Keratinocyte (primary cell): ENCODE measurements around the gene EME1.

Experiments used
- CTCF ChIP-seq, 3 experiments: IDR thresholded peaks in 1 of 3; conservative IDR thresholded peaks in 1 of 3; optimal IDR thresholded peaks in 1 of 3; 2 replicates in 2 of 3; 3 replicates in 1 of 3; pipeline versions ENCODE3 to v1.5.1; 2011; ENCODE audit warnings: low read length in 3 of 3, mild to moderate bottlenecking in 3 of 3, moderate library complexity in 2 of 3, control low read depth in 1 of 3, inconsistent platforms in 1 of 3; ENCODE audit not compliant: insufficient read depth in 2 of 3; ENCODE audit errors: extremely low read depth in 1 of 3
- EZH2 ChIP-seq: IDR thresholded peaks from one replicate; pipeline ENCODE4 v1.6.1; 2012; ENCODE audit warnings: inconsistent platforms, mild to moderate bottlenecking, low read length, moderate library complexity

- no peak for TF ChIP-seq CTCF (optimal IDR thresholded peaks at IDR 0.05 in 1 of 3, IDR thresholded peaks at IDR 0.05 in 1 of 3, conservative IDR thresholded peaks at IDR 0.05 in 1 of 3; ENCODE audit: extremely low read depth in 1 of 3, insufficient read depth in 2 of 3, low read length in 3 of 3)
- TF ChIP-seq EZH2, result no peak
Measured at GRCh38 chr17:50426472-50426782, 53.4 kb downstream of the EME1 start.
